ENCODE data around the gene SCO2. TPM values are rescaled to one million over a fixed set of nuclear protein-coding genes. Genes with fewer than 3 reads are reported as not detected.
"Not testable (repeated sequence)": the region's sequence is repeated elsewhere in the genome, so short reads cannot be mapped to it uniquely, and the experiment has no call there.

The SCO2 gene
- total RNA-seq, 1 experiment from 2014 or later, result 6.3 TPM

GRCh38 chr22:50523806-50524675 lies 1.4 kb downstream of the SCO2 start:
- no peak overlapping the region for H3K27ac ChIP-seq
- peaks cover 57% of the 10 kb centered on the region for H3K36me3 ChIP-seq
- no peak for DNase-seq (ENCODE audit: low read depth in 1 of 2, low spot score in 2 of 2)

GRCh38 chr22:50523458-50523805 lies 2.0 kb downstream of the SCO2 start:
- H3K4me3 ChIP-seq, result no peak overlapping the region
- peaks cover 22% of the 10 kb centered on the region for H3K4me1 ChIP-seq (replicated peaks)

More at GRCh38 chr22:50523806-50524675, 1.4 kb downstream of the SCO2 start:
- Histone ChIP-seq H3K4me1 (replicated peaks) (peaks cover 22% of the 10 kb centered on the region), H3K4me3 (peak overlapping the region; percentile 53), H3K27me3 (replicated peaks) (no peaks in the 10 kb centered on the region), H3K9me3 (replicated peaks) (no peaks in the 10 kb centered on the region; the same call in 1 of the 2 replicates)

GRCh38 chr22:50522806-50523438 lies 2.5 kb downstream of the SCO2 start:
- H3K27me3 ChIP-seq (replicated peaks), result no peaks in the 10 kb centered on the region
- H3K4me1 ChIP-seq (replicated peaks), result peaks cover 22% of the 10 kb centered on the region
- H3K4me3 ChIP-seq, result no peak overlapping the region
- no peaks in the 10 kb centered on the region for H3K9me3 ChIP-seq (replicated peaks)
- no peak overlapping the region for H3K27ac ChIP-seq
- H3K36me3 ChIP-seq, result peaks cover 69% of the 10 kb centered on the region
- no peak for DNase-seq (ENCODE audit: low read depth in 1 of 2, low spot score in 2 of 2)

More at GRCh38 chr22:50523458-50523805, 2.0 kb downstream of the SCO2 start:
- Histone ChIP-seq H3K9me3 (replicated peaks) (no peaks in the 10 kb centered on the region), H3K36me3 (peaks cover 64% of the 10 kb centered on the region), H3K27ac (no peak overlapping the region), H3K27me3 (replicated peaks) (no peaks in the 10 kb centered on the region)
- DNase-seq (ENCODE audit: low read depth in 1 of 2, low spot score in 2 of 2), result no peak

- Histone ChIP-seq H3K4me3 (no peak overlapping the region), H3K9me3 (replicated peaks) (no peaks in the 10 kb centered on the region), H3K27me3 (replicated peaks) (no peaks in the 10 kb centered on the region), H3K27ac (no peak overlapping the region), H3K4me1 (replicated peaks) (peaks cover 22% of the 10 kb centered on the region), H3K36me3 (peaks cover 75% of the 10 kb centered on the region)
- DNase-seq (ENCODE audit: low read depth in 1 of 2, low spot score in 2 of 2), result no peak
Measured at GRCh38 chr22:50522208-50522805, 3.1 kb downstream of the SCO2 start.

GRCh38 chr22:50521710-50522109 lies 3.7 kb downstream of the SCO2 start:
- Histone ChIP-seq H3K4me3 (no peak overlapping the region), H3K36me3 (peaks cover 81% of the 10 kb centered on the region), H3K27me3 (replicated peaks) (no peaks in the 10 kb centered on the region), H3K4me1 (replicated peaks) (peaks cover 19% of the 10 kb centered on the region), H3K9me3 (replicated peaks) (no peaks in the 10 kb centered on the region), H3K27ac (no peak overlapping the region)
- DNase-seq (ENCODE audit: low read depth in 1 of 2, low spot score in 2 of 2), result no peak

- Histone ChIP-seq H3K4me1 (replicated peaks) (peaks cover 12% of the 10 kb centered on the region), H3K36me3 (peaks cover 85% of the 10 kb centered on the region), H3K27me3 (replicated peaks) (no peaks in the 10 kb centered on the region), H3K9me3 (replicated peaks) (no peaks in the 10 kb centered on the region), H3K4me3 (no peak overlapping the region), H3K27ac (no peak overlapping the region)
- no peak for DNase-seq (ENCODE audit: low read depth in 1 of 2, low spot score in 2 of 2)
Measured at GRCh38 chr22:50520826-50521453, 4.5 kb downstream of the SCO2 start.

GRCh38 chr22:50520184-50520583 lies 5.2 kb downstream of the SCO2 start:
- Histone ChIP-seq H3K4me1 (replicated peaks) (peaks cover 11% of the 10 kb centered on the region), H3K36me3 (peaks cover 84% of the 10 kb centered on the region)
- not testable (repeated sequence) for DNase-seq (ENCODE audit: low read depth in 1 of 2, low spot score in 2 of 2); H3K27me3 ChIP-seq (replicated peaks); H3K4me3 ChIP-seq; H3K9me3 ChIP-seq (replicated peaks); H3K27ac ChIP-seq

GRCh38 chr22:50519151-50519550 lies 6.2 kb downstream of the SCO2 start:
- no peak overlapping the region for H3K27ac ChIP-seq
- DNase-seq (ENCODE audit: low read depth in 1 of 2, low spot score in 2 of 2), result no peak
- no peaks in the 10 kb centered on the region for H3K27me3 ChIP-seq (replicated peaks)
- H3K4me3 ChIP-seq, result no peak overlapping the region
- peaks cover 74% of the 10 kb centered on the region for H3K36me3 ChIP-seq
- H3K9me3 ChIP-seq (replicated peaks), result no peaks in the 10 kb centered on the region
- peaks cover under 1% of the 10 kb centered on the region for H3K4me1 ChIP-seq (replicated peaks)

GRCh38 chr22:50518606-50519005 lies 6.8 kb downstream of the SCO2 start:
- H3K9me3 ChIP-seq (replicated peaks), result no peaks in the 10 kb centered on the region

GRCh38 chr22:50517495-50518260 lies 7.7 kb downstream of the SCO2 start:
- Histone ChIP-seq H3K4me1 (replicated peaks) (no peaks in the 10 kb centered on the region), H3K4me3 (no peak overlapping the region), H3K9me3 (replicated peaks) (no peaks in the 10 kb centered on the region), H3K36me3 (peaks cover 62% of the 10 kb centered on the region), H3K27ac (no peak overlapping the region), H3K27me3 (replicated peaks) (no peaks in the 10 kb centered on the region)
- DNase-seq (ENCODE audit: low read depth in 1 of 2, low spot score in 2 of 2), result no peak

More at GRCh38 chr22:50518606-50519005, 6.8 kb downstream of the SCO2 start:
- Histone ChIP-seq H3K27me3 (replicated peaks) (no peaks in the 10 kb centered on the region), H3K36me3 (peaks cover 69% of the 10 kb centered on the region), H3K4me3 (no peak overlapping the region), H3K27ac (no peak overlapping the region), H3K4me1 (replicated peaks) (no peaks in the 10 kb centered on the region)
- DNase-seq (ENCODE audit: low read depth in 1 of 2, low spot score in 2 of 2), result no peak

- no peak for DNase-seq (ENCODE audit: low read depth in 1 of 2, low spot score in 2 of 2)
- H3K36me3 ChIP-seq, result peaks cover 61% of the 10 kb centered on the region
- H3K9me3 ChIP-seq (replicated peaks), result no peaks in the 10 kb centered on the region
- H3K4me1 ChIP-seq (replicated peaks), result no peaks in the 10 kb centered on the region
- H3K27ac ChIP-seq, result no peak overlapping the region
- H3K4me3 ChIP-seq, result no peak overlapping the region
- H3K27me3 ChIP-seq (replicated peaks), result no peaks in the 10 kb centered on the region
Measured at GRCh38 chr22:50516891-50517290, 8.5 kb downstream of the SCO2 start.

- Histone ChIP-seq H3K27ac (no peak overlapping the region), H3K27me3 (replicated peaks) (no peaks in the 10 kb centered on the region), H3K36me3 (peaks cover 58% of the 10 kb centered on the region), H3K4me3 (no peak overlapping the region), H3K9me3 (replicated peaks) (no peaks in the 10 kb centered on the region), H3K4me1 (replicated peaks) (no peaks in the 10 kb centered on the region)
- DNase-seq (ENCODE audit: low read depth in 1 of 2, low spot score in 2 of 2), result no peak
Measured at GRCh38 chr22:50516068-50516467, 9.3 kb downstream of the SCO2 start.

GRCh38 chr22:50513175-50513574 lies 12.2 kb downstream of the SCO2 start:
- no peaks in the 10 kb centered on the region for H3K9me3 ChIP-seq (replicated peaks)
- no peak overlapping the region for H3K27ac ChIP-seq
- no peak for DNase-seq (ENCODE audit: low read depth in 1 of 2, low spot score in 2 of 2)
- H3K4me3 ChIP-seq, result no peak overlapping the region
- H3K4me1 ChIP-seq (replicated peaks), result peaks cover 11% of the 10 kb centered on the region
- peaks cover 43% of the 10 kb centered on the region for H3K36me3 ChIP-seq
- no peaks in the 10 kb centered on the region for H3K27me3 ChIP-seq (replicated peaks)
